SH-SY5Y (cell line): ENCODE data around the gene BRAT1.

ENCODE experiments used
- GATA2 ChIP-seq: IDR thresholded peaks from 2 replicates; pipeline ENCODE4 v1.6.1; 2011; ENCODE audit warnings: mild to moderate bottlenecking, low read depth, low read length
- GATA3 ChIP-seq: IDR thresholded peaks from 2 replicates; pipeline ENCODE4 v1.6.1; 2011; ENCODE audit warnings: low read depth, mild to moderate bottlenecking, low read length, moderate library complexity

- TF ChIP-seq GATA2, result no peak
- no peak for TF ChIP-seq GATA3
These were observed 52.0 kb downstream of the BRAT1 start for GRCh38 chr7:2503056-2503941.
